NCI-H2029 (cell line): ENCODE measurements around the gene KDF1.
A peak's percentile ranks its signal among the peaks of the same experiment; 100 is the strongest.

Source experiments
- DNase-seq: peaks from one replicate; lab custom pipeline; 2025; lab: John Stamatoyannopoulos, UW

Gene KDF1

GRCh38 chr1:26915204-26915842 lies 44.9 kb downstream of the KDF1 start:
- DNase-seq = peak; percentile 89

GRCh38 chr1:26913754-26914619 lies 46.3 kb downstream of the KDF1 start, which contains the start of gene NR0B2:
Gene NR0B2, minus strand, starts transcription at chr1:26913975. Its CDS starts 35 bp downstream, at chr1:26913940.
- peak; percentile 99 for DNase-seq

- no peak for DNase-seq
Measured at GRCh38 chr1:26913389-26913753, 46.9 kb downstream of the KDF1 start.

- DNase-seq = no peak
Measured at GRCh38 chr1:26912147-26912490, 48.1 kb downstream of the KDF1 start.

GRCh38 chr1:26911399-26912146 lies 48.7 kb downstream of the KDF1 start:
- DNase-seq = no peak

GRCh38 chr1:26910343-26911160 lies 49.7 kb downstream of the KDF1 start:
- no peak for DNase-seq

GRCh38 chr1:26909951-26910342 lies 50.3 kb downstream of the KDF1 start:
- no peak for DNase-seq

- no peak for DNase-seq
Measured at GRCh38 chr1:26907071-26907917, 53.0 kb downstream of the KDF1 start.

GRCh38 chr1:26900815-26901511 lies 59.3 kb downstream of the KDF1 start:
- no peak for DNase-seq

- peak; percentile 93 for DNase-seq
Measured at GRCh38 chr1:26900001-26900814, 60.1 kb downstream of the KDF1 start, which contains the start of gene GPATCH3. Gene GPATCH3, minus strand, starts transcription at chr1:26900467. Its CDS starts 25 bp downstream, at chr1:26900442.
